ENCODE results near the gene CERKL. TPM values are rescaled to one million over a fixed set of nuclear protein-coding genes. Genes with fewer than 3 reads are reported as not detected.
"Not testable (repeated sequence)": the region's sequence is repeated elsewhere in the genome, so short reads cannot be mapped to it uniquely, and the experiment has no call there.

CERKL gene, protein sequence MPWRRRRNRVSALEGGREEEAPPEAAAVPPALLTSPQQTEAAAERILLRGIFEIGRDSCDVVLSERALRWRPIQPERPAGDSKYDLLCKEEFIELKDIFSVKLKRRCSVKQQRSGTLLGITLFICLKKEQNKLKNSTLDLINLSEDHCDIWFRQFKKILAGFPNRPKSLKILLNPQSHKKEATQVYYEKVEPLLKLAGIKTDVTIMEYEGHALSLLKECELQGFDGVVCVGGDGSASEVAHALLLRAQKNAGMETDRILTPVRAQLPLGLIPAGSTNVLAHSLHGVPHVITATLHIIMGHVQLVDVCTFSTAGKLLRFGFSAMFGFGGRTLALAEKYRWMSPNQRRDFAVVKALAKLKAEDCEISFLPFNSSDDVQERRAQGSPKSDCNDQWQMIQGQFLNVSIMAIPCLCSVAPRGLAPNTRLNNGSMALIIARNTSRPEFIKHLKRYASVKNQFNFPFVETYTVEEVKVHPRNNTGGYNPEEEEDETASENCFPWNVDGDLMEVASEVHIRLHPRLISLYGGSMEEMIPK
- not detected for total RNA-seq
- long read RNA-seq: 0 reads

DNA sequence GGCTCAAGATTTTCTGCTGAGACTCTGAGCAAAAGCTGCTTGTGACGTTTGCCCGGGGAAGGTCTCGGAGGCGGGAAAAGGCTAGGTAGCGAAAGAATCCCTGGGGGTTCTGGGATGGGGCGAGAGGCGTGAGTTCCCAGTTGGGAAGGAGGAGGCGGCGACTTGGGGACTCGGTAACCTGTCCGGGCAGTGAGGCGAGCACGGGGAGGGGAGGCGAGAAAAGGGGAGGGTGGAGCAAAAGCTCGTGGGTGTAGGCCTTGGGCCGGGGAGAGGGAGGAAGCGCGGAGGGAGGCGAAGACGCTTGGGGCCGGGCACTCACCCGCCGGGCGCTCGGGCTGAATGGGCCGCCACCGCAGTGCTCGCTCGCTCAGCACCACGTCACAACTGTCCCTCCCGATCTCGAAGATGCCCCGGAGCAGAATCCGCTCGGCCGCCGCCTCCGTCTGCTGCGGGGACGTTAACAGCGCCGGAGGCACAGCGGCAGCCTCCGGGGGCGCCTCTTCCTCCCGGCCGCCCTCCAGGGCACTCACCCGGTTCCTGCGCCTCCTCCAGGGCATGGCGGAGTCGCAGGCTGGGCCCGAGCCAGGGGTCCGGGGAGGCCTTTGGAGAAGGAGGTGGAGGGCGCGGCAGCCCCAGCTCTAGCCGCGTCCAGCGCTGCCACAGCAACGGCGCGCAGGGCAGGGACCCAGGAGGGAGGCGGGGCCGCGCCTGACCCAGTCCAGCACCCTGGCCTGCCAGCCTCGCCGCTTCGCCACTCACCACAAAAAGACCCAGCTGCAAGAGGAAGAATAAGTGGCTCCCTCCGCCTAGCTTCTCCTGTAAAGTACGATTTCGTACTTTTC, at the start of gene CERKL:
TSS of gene CERKL (minus strand) at position 656 of the 842 bp plus-strand sequence. CDS start at position 557, 99 bp downstream.
- ATAC-seq (peak; percentile 89), DNase-seq (peak; percentile 54)
- intact Hi-C loops (cut with micrococcal nuclease): no loop called here

DNA sequence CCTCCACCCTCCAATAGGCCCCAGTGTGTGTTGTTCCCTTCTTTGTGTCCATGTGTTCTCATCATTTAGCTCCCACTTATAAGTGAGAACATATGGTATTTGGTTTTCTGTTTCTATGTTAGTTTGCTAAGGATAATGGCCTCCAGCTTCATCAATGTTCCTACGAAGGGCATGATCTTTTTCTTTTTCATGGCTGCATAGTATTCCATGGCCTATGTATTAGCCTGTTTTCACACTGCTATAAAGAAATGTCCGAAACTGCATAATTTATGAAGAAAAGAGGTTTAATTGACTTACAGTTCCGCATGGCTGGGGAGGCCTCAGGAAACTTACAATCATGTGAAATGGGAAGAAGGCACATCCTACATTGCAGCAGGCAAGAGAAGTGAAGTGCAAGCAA, 45.6 kb upstream of the CERKL start:
- ATAC-seq; intact Hi-C loops (cut with micrococcal nuclease): not testable (repeated sequence)

DNA sequence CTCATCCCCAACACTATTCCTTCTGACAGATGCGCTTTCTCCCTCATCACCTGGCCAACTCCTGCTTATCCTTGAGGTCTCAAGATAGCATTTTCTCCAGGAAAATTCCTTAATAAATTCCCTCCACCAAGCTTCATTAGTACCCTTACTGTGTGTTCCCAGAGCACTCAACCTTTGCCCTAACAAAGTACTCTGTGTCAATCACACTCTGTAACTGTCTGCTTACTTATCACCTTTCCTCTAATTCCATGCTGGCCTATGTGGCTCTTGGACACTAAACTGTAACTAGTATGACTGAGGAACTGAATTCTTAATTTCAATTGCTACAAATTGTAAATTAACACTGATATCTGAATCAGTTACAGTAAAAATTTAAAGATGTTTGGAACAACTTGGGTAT, 41.3 kb upstream of the CERKL start:
- ATAC-seq (no peak), DNase-seq (no peak)
- intact Hi-C loops (cut with micrococcal nuclease): no loop called here

More for the DNA sequence above, 45.6 kb upstream of the CERKL start:
- DNase-seq: not testable (repeated sequence)

DNA sequence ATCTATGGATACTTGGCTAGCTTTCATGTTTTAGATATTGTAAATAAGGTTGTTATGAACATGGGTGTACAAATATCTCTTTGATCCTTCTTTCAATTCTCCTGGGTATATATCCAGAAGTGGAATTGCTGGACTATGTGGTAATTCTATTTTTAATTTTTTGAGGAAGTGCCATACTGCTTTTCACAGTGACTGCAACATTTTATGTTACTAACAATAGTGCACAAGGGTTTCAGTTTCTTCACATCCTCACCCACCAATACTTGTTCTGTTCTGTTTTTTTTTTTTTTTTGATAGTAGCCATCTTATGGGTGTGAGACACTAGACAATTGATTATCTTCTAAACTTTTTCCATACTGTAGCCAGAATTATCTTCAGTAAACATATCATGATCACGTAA, 40.7 kb upstream of the CERKL start:
- no peak for DNase-seq
- no peak for ATAC-seq
- intact Hi-C loops (cut with micrococcal nuclease): no loop called here

DNA sequence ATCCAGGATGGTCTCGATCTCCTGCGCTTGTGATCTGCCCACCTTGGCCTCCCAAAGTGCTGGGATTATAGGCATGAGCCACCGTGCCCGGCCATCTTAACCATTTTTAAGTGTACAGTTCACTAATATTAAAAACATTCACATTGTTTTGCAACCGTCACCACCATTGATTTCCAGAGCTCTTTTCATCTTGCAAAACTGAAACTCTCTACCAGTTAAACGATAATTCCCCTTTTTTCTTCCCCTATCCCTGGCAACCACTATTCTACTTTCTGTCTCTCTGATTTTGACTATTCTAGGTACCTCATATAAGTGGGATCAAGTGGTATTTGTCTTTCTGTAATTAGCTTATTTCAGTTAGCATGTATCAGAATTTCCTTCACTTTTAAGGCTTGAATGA, 40.2 kb upstream of the CERKL start:
- ATAC-seq (no peak), DNase-seq (no peak)
- intact Hi-C loops (cut with micrococcal nuclease): no loop called here

DNA sequence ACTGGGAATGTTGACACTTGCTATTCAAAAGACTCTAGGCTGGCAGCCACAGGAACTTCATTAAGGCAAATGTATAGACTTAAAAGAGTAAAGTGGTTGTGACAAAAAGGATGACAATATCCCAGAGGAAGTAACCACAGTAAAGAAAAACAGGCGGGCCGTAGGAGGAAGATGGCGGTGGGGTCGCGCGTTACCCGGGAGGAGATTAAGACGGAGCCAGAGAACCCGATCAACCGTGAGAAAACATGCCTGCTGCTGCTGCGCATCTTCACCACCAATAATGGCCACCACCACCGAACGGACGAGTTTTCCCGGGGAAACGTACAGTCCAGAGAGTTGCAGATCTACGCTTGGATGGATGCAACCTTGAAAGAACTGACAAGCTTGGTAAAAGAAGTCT, 37.4 kb upstream of the CERKL start:
- intact Hi-C loops (cut with micrococcal nuclease): no loop called here
- ATAC-seq (no peak), DNase-seq (no peak)

DNA sequence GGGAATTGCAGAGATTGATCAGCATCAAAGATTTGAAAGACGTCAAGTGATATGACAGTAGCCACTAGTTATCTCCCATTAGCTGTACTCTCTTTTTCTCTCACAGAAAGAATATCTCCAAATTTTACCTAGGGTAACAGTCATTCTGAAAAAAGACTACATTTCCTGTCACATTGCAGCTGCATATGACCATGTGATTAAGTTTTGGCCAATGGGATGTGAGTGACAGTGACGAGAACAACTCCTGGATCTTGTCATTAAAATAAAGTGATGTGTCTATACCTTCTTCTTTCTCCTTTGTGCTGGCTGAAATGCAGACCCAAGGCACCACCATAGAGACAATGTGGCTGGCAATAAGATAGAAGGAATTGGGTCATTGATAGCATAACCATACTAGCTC, 34.0 kb upstream of the CERKL start:
- intact Hi-C loops (cut with micrococcal nuclease): no loop called here
- DNase-seq (no peak), ATAC-seq (no peak)

DNA sequence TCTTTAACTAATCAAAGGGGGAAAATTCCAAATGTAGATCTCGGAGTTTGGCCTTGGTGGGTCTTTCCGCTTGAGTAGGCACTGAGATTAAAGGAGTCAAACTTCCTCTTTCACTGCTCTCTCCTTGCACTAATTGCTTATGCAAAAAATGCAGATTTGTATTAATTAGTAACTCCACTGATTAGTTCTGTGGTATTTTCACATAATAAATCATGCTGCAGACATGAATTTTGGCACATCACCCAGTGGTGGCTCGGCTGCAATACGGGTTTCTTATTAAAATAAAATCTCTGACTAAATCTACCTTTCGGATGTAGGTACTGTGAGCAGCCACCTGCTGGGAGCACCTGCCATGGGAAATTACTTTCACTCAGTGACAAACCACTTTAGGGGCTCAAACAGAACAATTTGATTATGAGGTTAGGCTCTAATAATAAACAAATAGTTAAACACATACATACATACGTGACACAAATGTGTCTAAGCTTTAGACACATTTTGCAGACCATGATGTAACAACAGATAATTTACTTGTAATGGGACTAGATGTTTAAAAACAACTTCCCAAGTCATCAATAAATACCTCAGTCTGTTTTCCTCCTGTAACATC, 29.8 kb upstream of the CERKL start:
- intact Hi-C loops (cut with micrococcal nuclease): no loop called here
- ATAC-seq (no peak), DNase-seq (no peak)

DNA sequence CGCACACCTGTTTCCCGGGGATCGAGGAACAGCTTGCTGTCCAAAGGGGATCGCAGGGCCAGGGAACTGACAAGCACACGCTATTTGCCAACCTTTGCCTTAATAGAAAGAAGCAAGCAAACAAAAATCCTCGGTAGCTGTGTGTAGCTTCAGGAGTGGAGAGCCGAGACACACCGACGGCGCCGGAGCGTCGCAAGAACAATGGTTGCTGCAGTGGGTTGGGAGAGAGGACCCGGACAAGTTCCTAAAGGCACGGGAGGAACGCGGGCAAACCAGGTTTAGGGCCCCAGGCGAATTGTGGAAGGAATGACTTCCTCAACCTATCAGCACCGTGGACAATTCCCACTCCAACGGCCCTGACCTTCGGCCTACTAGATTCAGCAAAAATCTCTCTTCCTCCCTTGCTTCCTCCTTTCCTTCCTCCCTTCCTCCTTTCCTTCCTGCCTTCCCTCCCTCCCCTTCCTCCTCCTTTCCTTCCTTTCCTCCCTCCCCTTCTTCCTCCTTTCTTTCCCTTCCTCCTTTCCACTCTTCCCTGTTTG, 28.3 kb upstream of the CERKL start:
- DNase-seq (no peak), ATAC-seq (no peak)
- intact Hi-C loops (cut with micrococcal nuclease): no loop called here

DNA sequence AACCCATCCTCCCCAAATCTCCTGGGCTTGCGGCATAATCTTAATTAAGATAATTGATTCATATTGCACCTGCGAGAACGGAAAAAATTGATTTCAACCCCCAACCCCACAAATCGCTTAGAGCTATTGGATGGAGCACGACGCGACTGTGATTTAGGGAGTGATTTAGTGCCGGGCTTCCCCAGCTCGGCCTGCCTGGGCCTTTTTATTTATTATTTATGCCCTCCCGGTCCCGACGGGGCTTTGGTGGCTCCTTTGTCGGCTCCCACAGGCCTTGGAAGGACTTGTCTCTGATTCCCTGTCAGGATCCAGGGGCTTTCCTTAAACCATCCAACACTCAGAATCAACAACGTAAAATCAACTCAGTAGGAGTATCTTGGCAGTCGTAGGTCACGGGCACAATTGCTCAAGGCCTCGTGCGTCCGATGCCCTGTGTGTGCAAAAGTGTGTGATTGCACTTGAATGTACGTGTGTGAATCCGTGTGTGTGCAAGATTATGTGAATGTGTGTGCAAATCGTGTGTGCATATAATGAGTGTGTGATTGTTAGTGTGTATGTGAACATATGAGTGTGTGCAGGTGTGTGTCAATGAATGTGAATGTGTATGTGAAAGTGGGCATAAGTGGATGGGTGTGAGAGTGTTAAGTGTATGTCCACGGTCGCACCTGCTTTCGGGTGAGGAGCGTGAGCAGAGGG, 27.7 kb upstream of the CERKL start:
- ATAC-seq (no peak), DNase-seq (no peak)
- intact Hi-C loops (cut with micrococcal nuclease): no loop called here

DNA sequence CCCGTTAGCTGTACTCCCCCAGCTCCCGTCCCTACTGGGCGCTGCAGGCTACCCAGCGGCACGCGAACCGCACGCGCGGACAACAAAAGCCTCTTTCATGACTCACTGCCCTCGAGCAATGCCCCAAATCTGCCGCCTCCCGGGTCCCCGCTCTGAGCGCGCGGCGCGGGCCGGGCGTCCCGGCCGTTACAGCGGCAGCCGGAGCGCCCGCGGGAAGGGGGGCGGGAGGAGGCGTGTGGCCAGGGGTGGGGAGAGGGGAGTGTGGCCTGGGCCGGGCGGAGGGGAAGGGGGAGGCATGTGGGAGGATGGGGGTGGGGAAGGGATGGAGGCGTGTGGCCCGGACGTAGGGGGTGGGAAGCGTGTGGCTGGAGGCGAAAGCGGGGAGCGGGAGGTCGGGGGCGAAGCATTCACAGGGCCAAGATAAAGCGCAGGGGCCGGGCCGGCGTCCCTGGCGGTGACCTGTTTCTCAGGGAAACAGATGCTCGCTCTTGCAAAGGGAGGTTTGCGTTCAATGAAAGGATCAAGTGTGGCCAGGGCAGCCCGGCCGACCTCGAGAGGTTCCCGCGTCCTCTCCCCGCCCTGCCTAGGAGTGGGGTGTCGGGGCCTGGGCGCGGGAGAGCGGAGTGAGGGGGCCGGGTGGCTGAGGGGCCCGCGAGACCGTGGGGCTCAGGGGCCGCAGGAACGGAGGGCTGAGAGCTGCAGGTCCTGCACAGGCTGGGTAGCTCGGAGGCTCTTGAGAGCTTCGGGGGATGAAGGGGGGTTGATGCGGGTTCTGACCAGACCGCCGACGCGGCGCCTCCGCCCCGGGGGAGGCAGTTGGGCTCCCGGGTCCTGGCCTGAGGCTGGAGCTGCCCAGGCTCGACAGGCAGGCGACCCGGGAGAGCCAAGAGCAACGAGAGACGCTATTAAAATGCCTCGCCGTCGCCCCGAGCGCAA, 26.9 kb upstream of the CERKL start:
- intact Hi-C loops (cut with micrococcal nuclease): no loop called here
- DNase-seq (no peak), ATAC-seq (no peak)

DNA sequence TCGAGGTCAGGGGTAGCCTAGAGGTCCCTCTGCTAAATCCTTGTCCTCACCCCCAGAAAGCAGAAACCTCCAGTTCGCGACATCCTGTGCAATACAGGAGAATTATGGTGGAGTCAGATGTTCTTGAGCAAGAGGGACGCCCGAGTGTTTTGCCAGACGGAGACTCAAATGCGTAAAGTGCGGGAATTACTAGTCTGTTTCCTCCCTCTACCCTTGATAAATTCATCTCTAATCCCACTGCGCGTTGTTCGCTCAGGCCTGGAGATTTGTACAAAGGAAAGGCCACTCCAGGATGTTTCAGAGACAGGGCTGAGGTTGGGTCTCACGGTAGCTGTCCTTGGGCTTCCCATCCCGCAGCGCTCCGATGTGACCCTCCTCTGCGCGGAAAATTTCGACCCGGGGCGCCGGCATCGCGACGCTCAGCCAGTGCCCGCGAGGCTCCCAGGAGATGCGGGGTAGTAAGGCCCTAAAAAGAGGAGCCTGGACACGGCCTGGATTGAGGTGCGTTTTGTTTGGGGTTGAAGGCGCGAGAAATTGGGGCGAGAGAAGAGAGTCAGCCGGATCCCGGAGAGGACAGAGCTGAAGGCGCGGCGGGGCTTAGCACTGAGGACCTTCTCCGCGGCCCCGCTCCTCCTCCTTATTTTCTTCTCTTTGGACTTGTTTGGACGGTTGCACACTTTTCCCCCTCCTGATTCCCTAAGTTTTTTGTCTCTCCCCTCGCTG, 26.1 kb upstream of the CERKL start:
- intact Hi-C loops (cut with micrococcal nuclease): no loop called here
- DNase-seq: no peak
- no peak for ATAC-seq

DNA sequence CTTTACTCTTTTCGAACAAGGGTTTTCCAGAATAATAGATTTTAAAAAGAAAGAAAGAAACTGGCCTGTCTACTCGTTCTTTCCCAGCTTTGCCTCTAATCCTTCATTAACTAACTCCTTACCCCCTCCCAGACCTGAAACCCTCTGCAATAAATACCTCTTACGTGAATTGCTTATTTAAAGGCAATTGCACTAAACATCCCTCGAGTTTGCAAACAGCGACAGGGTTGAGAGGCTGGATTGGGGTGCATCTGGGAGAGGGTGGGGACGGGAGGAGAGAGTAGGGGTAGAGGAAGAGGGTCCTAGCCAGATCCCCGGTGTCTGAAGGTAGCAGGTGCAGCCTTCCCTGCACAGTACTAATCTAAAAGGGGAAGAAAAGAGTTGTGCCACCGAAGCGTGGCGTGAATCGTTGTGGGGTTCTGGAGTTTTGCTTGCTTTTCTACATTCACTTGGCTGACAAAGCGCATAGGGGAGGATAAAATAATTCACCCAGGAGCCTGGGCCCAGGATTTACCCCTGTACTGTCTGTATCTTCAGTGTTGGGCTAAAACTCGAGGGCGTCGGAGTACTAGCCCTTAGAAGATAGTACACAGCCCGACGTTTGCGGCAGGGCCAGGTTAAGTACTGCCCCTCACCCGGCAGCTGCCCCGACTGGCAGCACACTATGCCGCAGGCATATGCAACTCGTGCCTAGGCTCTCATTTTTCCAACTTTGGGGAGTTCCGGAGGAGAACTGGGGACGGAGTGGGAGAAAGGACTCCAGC, 25.3 kb upstream of the CERKL start:
- ATAC-seq: no peak
- no peak for DNase-seq
- intact Hi-C loops (cut with micrococcal nuclease): no loop called here

DNA sequence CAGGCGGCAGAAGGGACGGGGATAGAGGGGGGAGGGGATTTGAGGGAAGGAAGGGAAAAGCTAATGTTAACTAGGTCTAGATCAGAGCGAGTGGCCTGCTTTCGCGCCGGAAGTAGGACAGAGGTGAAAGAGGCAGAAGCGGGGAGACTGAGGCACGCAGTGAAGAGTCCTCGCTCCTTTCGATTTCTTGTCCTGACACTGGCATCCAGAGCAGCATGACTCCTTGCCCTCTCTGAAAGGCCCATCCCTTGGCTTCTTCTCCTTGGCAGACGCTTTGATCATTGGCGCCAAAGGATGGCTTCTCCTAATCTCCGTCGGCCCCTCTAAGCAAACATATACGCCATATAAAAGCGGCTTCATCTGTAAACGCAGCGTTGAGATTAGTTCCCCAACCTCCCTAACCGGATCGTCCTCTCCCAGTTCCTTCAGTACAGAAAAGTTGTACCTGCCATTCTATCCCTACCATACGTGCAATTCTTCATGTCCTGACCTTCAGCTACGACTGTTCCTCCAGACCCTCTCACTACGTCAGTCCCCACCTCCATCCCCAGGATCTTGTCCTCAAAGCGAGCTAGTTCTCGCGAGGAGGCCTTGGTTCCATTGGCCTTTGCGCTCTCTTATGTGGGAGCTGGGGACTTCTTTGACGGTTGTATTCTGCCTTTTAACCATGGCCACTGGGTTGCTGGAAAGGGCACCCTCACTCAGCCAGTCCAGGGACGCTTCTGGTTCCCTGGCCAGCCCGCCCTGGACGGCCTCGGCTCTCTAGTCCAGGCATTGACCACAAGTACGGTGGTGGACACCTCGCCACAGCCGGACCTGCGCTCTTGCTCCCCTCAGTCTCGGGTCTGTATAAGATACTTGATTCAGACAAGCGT, 24.3 kb upstream of the CERKL start:
- no peak for ATAC-seq
- DNase-seq: no peak
- intact Hi-C loops (cut with micrococcal nuclease): no loop called here

DNA sequence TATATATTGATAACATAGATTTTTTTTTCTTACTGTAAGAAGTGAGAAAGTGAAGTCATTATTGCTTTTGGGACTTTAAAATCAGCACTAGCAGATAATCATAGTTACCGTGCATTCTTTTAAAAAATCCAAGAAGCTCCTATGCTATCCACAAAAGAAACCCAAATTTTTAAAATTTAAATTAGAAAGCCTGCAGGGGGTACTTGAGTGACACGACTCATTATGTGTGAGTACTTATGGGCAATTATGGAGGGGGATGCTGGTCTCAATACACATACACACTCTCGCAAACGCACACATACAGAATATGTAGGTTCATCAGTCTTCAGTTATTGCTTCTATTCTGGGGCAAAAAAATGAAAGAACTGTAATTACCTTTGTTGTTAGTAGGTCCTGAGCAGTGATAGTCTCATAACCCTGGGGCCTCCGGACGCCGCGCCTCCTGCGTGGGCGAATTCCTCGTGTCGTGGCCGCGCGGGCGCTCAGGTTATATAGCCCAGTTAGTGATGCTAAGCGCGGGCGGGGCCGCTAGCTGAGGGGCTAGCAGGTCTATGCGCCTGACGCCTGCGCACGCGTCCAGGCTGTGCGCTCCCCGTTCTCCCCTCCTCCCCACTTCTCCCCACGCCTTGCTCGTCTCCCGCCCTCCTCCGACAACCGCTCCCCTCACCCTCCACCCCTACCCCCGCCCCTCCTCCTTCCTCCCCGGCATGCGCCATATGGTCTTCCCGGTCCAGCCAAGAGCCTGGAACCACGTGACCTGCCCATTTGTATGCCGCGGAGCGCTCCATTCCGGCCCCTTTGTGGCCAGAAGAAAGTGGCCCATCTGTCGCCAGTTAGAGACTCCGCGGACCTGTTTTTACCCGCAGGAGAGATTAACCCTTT, 23.4 kb upstream of the CERKL start, which contains the start of gene NEUROD1:
TSS of gene NEUROD1 (minus strand) at position 463 of the 882 bp plus-strand sequence. CDS start 1,657 bp downstream, outside the sequence.
- DNase-seq (no peak), ATAC-seq (no peak)
- intact Hi-C loops (cut with micrococcal nuclease): no loop called here
